ENCODE results near the gene CC2D1A.

The CC2D1A gene

DNA sequence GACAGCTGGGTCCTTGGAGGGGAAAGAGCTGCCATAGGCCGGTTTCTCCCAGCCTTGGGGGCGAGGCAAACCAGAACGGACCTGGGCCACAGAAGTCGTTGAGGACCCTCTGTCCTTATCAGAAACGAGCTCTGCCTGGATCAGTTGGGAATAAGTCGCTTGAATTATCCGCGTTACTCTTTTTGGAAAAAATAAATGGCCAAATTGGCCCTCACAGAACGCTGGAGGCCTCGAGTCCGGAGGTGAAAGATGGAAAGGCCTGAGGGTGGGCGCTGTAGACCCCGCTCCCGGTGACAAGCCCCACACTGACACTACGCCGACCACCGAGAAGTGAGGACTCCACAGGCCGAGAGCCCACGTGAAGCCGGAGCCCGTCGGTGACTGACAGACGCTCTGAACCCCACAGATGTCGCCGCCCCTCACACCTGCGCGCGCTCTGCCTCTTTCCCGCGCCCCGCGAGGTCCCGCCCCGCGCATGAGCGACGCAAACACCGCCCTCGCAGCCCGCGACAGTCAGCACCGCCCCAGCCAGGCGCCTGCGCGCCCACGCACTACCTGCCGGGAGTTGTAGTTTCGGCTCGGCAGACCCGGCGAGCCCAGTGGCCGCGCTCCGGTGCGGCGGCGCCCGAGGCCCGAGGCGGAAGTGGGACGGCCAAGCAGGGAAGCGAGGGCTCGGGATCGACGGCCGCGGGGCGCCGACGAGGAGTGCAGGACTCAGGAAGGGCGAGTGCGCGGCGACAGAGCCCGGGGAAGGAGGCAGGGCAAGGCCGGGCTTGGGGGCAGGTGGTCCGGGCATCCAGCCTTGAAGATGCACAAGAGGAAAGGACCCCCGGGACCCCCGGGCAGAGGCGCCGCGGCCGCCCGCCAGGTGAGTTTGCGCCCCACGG lies at the start of gene CC2D1A, which contains the start of gene BRME1:
CC2D1A (plus strand) TSS at position 568 of the 887 bp plus-strand sequence; CDS start at position 809, 241 bp downstream.
BRME1 (minus strand) TSS at position 484 of the 887 bp plus-strand sequence. CDS start 1,225 bp downstream, outside the sequence.
- peak; percentile 95 for DNase-seq

DNA sequence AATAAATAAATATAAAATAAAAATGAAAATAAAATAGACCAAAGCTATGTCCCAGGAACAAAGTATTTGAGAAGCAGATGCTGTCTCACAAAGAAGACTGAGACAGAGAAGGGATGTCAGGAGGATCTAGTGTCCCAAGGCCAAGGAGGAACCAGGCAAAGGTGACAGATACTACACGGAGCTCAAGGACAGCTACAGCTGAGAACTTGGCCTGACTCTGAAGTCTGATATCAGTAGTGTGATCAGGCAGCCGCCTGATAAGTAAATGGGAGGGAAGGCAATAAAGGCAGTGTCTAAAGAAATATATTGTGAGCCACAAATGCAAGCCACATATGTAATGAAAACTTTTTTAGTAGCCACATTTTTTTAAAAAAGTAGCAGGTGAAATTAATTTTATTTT lies 49.5 kb upstream of the CC2D1A start:
- DNase-seq, result no peak

DNA sequence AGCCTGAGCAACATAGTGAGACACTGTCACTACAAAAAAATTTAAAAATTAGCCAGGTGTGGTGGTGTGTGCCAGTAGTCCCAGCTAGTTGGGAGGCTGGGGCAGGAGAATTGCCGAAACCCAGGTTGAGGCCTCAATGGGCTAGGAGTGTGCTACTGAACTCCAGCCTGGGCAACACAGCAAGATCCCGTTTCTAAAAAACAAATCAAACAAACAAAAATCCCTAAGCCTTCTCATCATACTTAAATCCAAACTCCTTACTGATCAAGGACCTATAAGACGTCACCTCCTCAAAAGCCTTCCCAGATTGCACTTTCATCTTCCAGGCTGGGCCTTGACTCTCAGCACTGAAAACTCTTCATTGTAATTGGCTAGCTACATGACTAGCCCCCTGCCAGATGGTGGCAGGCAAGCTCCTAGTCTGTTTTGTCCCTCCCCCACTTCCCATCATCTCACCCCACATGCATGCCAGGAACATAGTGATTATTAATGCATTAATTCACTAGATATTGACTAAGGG lies 46.6 kb upstream of the CC2D1A start:
- no peak for DNase-seq

DNA sequence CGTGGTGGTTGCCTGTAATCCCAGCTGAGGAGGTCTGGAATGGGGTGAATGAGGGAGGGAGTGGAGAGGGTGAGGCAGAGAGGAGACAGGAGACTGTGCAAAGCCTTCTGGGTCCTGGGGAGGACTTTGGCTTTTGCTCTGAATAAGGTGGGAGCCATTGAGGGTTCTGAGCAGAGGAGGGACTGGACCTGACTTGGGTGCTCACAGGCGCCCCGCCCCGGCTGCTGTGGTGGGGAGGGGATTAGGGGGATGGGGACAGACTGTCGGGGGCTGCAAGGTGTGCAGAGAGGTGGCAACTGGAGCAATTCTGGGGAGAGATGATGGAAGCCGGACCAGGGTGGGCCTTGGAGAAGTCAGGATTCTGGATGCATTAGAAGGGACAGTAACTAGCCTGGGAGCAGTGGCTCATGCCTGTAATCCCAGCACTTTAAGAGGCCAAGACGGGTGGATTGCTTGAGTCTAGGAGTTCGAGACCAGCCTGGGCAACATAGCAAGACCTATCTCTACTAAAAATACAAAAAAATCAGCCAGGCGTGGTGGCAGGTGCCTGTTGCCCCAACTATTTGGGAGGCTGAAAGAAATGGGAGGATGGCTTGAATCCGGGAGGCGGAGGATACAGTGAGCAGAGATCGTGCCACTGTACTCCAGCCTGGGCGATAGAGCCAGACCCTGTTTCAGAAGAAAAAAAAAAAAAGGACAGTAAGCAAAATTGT lies 45.2 kb upstream of the CC2D1A start:
- no peak for DNase-seq

DNA sequence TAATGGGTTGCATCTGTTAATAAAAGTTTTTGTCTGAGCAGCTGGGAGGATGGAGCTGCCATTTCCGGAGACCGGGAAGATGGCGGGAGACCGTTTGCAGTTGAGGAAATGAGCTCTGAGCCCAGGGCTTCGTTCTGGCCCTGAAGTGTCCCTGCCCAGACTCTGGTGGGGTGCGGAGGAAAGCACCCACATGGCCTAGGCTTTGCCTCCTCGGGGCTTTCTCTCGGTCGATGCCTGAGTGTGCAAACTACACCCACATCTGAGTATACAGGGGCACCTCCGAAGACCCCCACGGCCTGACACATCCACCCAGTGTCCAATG lies 44.6 kb upstream of the CC2D1A start:
- DNase-seq, result no peak

DNA sequence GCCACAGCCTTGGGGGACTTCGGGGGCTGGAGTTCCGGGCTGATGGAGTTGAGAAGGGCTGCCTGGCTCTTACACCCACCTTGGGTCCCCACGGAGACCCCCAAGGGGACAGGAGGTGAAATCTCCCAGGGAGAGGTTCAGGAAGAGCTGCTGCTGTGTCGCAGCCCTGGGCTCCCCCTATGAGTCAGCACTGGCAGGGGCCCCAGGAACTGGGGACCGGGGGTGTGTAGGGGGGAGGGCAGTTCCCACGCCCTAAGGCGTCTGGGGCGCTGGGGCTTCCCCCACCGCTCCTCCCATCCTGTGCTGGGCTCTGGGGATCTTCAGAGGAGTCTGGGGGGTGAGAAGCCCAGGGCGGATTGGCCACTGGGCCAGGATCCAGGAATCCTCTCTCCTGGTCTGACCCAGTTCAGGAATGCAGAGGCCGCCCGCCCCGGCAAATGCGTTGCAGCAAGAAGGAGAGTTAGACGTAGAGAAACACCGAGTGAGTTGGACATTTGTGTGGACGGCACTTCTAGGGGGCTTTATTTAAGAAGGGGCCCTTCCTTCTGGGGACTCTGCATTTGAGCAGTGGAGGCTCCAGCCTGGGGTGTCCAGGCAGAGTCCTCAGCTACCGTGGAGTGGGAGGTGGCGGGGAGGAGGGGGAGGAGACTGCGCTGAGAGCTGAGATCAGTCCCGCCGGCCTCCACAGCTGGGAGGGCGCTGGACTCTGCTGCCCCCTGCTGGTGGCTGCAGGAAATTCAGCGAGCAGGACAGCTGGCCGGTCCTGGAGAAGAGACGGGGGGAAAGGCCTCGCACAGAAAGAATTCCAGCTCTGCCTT lies 44.1 kb upstream of the CC2D1A start:
- DNase-seq, result peak; percentile 81

DNA sequence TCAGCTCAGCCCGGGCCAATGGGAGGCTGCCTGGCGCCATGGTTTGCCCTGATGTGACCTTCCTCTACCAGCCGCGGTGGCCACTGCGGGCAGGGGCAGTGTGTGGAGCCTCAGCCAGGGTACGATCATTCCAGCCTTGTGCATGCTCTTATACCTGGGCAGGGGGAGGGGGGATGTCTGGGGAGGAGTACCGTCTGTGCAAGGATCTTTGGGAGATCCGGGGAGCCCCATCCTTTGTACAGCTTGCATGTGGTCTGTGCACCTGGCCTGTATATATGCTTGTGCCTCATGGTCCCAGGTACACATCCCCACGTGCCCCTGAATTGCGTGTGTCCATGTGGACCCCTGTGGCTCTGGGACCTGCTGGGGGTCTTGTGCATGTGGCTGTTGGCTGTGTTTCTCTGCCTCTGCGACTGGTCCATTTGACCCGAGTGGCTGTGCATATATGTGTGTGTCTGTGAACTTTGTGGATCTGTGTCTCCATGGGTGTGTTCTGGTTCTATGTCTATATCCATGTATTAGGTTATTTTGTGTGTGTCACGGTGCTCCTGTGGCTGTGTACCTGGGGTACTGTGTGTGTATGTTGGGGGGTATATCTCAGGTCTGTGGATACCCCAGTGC lies 41.8 kb upstream of the CC2D1A start:
- DNase-seq, result no peak

DNA sequence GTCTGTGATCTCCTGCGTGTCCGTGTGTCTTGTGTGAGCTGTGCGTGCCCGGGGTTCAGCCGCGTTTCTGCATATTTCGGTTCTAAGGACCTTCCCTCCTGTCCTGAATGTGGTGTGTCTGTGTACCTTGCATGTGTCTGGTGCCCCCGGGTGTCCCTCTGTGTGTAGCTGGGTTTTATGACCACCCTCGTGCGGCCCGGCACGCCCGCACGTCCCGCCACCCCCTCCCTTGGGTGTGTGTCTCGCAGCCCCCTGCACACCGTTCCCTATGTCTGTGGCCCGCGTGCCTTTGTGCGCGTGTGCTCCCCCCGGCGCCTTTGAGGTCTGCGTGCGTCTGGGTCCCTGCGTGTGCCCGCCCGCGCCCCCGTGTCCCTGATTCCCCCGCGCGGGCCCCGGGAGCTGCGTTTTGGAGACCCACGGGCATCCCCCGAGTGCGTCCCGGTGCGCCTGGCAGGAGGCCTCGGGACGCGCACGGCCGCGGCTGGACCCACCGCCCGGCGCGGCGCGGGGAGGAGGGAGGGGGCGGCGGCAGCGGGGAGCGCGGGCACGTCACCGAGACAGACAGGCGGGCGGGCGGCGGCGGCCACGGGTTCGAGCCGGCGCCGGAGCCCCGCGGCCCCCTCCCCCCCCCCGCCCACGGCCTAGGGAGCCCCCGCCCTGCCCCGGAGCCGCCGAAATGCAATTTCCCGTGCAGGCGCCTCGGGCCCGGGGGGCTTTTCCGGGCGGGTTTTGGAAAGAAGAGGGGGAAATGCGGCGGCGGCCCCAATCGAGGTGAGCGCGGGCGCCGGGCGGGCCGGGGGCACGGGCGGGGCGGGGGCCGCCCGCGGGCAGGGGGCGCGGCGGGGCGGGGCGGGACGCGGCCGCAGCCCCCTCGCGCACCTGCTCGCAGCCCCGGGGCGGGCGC lies 41.1 kb upstream of the CC2D1A start:
- no peak for DNase-seq

DNA sequence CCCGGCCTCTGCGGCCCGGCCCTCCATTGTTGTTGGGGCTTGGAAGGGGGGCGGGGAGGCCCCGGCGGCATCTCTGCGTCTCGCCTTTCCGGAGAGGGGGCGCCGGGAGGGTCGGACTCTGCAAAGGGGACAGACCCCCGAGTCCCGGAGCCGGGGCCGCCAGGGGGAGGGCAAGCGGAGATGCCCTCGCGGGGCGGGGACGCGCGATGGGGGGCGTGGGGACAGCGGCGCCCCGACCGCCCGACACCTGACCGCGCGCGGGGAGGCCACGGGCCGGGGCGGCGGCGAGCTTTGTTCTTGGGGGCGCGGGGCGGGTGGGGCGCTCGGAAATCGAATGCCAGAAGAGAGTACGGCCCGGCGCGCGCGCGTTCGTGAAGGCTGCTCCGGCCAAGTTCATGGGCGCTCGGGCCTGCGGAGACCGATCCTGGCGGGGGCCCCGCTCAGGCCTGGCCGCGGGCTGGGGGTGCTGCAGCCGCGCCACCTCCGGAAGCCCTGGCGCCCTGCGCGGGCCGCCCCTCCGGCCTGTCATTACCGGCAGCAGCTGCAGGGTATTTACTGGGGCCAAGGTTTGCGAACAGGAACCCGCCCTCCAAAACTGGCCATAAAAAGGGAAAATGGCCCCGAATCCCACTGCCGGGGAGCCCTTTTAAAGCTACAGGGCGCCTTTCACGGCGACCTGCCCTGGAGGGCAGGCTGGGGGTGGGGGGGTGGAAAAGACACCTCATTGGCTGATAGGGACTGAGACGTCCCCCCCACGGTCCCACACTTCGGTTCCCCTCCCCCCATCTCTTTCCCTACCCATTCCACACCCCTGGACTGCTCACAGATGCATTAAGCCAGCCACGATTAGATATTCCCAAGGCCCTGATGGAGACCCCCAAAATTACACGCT lies 40.2 kb upstream of the CC2D1A start:
- DNase-seq, result no peak

DNA sequence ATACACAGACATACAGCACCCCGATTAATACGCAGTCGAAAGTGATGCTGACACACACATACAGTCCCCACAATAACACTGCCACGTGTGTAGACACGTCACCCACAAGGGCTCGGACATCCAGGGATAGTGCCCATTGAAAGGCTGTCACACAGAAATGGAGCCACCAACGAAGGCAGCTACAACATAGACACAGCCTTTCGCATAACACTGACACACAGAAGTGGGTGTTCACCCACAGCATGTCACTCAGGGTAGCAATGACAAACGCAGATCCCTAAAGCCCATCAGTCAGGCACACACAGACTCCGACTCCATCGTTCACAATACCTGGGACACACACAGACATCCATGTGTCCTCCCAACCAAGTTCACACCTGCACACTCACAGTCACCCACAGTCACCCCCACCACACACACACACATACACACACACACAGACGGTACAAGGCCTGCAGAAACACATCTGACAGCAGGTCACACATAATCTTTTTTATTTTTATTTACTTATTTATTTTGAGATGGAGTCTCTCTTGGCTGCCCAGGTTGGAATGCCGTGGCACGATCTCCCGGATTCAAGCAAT lies 39.4 kb upstream of the CC2D1A start:
- DNase-seq, result no peak

DNA sequence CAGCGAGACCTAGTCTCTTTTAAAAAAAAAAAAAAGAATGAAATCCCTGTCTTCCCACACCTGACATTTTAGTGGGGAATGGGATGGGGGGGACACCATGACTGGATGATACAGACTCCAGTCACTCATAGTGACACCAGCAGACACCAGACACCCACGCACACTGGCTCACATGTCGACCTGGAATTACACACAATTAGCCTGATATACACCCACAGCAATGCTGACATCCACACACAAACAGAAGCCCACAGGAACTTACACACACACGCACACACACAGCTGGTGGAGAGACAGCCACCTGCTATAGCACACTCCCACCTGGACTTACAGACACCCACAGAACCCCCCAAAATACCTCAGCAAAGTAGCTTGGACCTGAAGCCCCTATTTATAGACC lies 37.3 kb upstream of the CC2D1A start:
- no peak for DNase-seq

DNA sequence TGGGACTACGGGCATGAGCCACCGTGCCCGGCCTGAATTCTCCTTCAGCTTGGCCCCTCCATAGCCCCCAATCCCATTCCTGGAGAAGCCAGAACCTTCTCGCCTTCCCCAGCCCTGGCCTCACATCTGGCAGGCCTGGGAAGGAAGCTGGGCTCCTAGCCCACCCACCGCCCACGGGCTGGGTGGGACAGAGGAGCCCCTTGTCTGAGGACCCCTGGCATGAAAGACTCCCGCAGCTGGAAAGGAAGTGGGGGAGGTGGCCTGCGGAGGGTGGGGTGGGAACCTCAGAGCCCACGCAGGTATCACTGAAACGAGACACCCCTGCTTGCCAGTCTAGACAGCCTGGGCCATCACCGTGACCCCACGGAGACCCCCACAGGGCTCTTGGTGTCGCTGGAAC lies 36.7 kb upstream of the CC2D1A start:
- DNase-seq, result no peak

DNA sequence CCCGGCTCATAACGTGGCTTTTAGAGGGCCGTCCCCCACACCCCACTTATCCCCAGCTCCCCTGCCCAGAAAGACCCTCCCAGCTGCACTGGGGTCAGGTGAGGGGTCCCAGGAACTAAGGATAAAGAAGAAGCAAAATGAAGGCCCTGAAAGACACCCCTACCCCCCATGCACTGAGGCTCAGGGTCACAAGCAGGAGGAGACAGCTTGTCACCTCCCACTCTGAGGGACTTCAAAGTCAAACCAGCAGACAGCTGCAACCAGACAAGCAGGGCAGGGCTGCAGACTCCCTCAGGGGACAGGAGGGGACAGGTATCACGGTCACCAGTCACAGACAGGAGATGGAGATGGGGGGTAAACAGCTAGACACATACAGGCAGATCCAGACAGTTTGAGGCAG lies 35.1 kb upstream of the CC2D1A start:
- DNase-seq, result no peak

DNA sequence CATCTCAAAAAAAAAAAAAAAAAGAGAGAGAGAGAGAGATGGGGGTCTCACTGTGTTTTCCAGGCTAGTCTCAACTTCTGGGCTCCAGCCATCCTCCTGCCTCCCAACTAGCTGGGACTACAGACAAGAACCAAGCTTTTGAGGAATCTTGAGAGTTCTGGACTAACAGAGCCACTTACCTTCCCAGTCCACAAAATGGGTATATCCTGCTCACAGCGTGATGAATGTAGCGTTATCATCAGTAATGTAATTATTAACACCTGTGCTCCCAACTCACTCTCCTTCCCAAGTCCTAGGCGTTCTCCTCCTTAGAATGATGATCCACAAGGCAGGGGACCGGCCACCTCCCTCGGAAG lies 33.7 kb upstream of the CC2D1A start:
- DNase-seq, result no peak

DNA sequence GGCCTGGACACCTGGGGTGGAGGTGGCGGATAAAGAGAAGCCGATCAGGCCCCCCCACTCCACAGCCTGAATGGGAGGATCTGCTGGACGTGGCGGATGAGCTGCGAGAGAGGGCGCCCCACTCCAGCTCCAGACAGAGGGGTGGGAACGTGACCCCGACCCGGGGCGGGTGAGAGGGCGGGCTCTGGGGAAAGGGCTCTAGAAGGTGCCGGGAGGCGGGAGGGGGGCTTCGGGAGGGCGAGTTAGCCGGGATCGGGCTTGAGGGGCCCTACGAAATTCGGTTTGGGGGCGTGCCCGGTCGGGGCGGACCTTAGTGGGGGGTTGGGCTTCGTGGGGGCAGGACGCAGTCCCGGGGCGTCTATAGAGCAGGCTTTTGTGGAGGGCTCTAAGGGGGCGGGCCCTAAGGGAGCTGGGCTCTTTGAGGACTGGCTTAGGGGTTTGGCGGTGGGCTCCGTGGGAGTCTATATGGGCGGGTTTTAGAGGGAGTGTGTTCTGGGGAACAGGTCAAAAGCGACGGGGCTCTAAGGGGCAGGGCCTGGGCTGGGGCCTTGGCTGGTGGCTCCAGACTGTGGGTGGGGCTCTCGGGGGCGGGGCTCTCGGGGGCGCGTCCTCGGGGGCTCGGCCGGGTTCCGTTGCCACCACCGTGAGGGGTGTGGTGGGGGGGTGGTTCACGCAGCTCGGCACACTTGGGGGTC lies 33.2 kb upstream of the CC2D1A start:
- no peak for DNase-seq

DNA sequence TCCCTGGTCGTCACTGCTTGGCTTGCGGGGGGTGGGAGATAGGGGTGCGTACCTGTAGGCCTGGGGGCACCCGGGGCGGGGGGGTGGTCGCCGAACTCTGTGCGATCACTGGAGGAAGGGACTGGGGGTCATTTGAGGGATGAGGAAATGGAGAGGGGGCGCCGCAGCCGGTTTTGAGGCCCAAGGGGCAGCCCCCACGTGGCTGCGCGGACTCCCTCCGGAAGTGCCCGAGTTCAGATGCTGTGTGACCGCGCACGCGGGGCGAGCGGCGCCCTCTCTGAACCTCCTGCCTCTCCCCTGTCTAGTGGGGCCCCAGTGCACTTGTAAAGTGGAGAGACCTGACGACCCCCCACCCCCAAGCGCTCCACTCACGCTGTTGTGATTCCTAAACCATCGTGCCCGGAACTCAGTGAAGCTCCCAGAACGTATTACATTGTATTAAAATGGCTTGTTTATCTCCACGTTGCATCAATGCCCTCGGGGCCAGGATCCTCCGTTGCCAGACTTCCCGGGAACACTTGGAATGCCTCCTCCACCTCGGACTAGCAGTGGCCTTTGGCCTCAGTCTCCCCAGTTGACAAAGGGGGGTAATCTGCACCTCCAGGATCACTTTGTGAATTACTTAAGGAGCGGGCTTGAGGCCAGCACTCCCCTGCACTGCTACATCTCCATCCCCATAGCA lies 32.0 kb upstream of the CC2D1A start:
- no peak for DNase-seq

DNA sequence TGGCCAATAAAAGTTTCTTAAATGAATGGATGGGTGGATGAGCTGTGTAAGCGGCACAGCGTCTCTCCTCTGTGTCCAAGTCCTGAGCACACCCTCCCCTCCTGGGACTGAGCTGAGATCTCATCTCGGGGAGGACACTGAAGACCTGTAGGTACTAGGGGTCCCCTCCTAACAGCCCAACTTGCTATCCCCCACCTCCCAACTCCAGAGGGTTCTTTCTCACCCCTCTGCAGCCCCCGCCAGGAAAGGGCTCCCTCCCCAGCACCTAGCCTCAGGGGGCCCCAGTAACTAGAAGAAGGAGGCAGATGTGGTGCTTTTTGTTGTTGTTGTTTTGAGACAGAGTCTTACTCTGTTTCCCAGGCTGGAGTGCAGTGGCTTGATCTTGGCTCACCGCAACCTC lies 30.2 kb upstream of the CC2D1A start:
- no peak for DNase-seq

DNA sequence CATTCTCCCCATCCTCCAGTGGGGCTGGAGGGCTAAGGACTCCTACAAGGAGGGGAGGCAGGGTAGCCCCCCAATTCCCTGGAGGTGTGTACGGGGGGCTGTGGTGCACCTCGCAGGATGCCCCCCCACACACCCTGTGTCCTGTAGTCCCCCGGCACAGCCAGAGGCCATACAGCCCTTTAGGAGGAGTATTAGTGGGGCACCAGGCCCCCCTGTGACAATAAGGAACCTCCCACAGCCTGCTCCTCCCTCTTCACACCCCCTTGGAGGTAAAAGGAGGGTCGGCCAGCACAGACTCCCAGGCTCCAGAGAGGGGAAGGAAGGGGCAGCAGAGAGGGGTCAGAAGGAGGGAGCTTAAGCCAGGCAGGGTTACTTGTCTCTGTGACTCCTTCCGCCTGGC lies 29.2 kb upstream of the CC2D1A start, which contains the start of gene NANOS3:
NANOS3 (plus strand) TSS at position 301 of the 400 bp plus-strand sequence. CDS start 115 bp downstream, outside the sequence.
- DNase-seq, result no peak

DNA sequence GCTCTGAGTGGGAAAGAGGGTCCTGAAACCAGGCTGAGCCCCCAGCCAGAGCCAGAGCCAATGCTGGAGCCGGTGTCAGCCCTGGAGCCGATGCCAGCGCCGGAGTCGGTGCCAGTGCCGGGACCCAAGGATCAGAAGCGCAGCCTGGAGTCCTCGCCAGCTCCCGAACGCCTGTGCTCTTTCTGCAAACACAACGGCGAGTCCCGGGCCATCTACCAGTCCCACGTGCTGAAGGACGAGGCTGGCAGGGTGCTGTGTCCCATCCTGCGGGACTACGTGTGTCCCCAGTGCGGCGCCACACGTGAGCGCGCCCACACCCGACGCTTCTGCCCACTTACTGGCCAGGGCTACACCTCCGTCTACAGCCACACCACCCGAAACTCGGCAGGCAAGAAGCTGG lies 28.7 kb upstream of the CC2D1A start:
- no peak for DNase-seq

Data from NK-92 treated with Interleukin-12 subunit alpha and Interleukin-12 subunit beta, amount 100 ng/mL, for 24 hours (cell line).